Activated naive CD4-positive, alpha-beta T cell treated with anti-CD3 and anti-CD28 coated beads, Interleukin-2, amount 10 ng/mL, durations not matched to agents 7 days and 5 days (primary cell): ENCODE data around the gene TPCN2.

Source experiments
- CTCF ChIA-PET: fragments of 350-600 bp; sonication (Branson Sonifier 250); formaldehyde crosslinking; loops from one replicate; lab custom pipeline; 2021; ENCODE audit warnings: antibody characterized with exemption; lab: Charles Lee
- DNase-seq: peaks from one replicate; pipeline ENCODE4 v3.0.0-alpha.2; 2020
- H3K27ac Mint-ChIP-seq: one replicate; pipeline ENCODE4 v1.8.0; 2021; ENCODE audit warnings: mild to moderate bottlenecking, moderate library complexity, mixed read lengths
- H3K27me3 Mint-ChIP-seq: one replicate; pipeline ENCODE4 v1.8.0; 2021; ENCODE audit warnings: mild to moderate bottlenecking, mixed read lengths
- H3K36me3 Mint-ChIP-seq: one replicate; pipeline ENCODE4 v1.8.0; 2021; ENCODE audit warnings: mixed read lengths
- H3K4me1 Mint-ChIP-seq: one replicate; pipeline ENCODE4 v1.8.0; 2021; ENCODE audit warnings: mixed read lengths
- H3K4me3 Mint-ChIP-seq: one replicate; pipeline ENCODE4 v1.8.0; 2021; ENCODE audit warnings: mild to moderate bottlenecking, moderate library complexity, mixed read lengths
- H3K9me3 Mint-ChIP-seq: one replicate; pipeline ENCODE4 v1.8.0; 2021; ENCODE audit warnings: mixed read lengths

Gene TPCN2

GRCh38 chr11:69091638-69092165 lies 43.0 kb downstream of the TPCN2 start:
- no peaks in the 10 kb centered on the region for H3K9me3 Mint-ChIP-seq
- H3K4me1 Mint-ChIP-seq: no peaks in the 10 kb centered on the region
- CTCF ChIA-PET: interaction anchor here (0.7 kb wide), 1 partner anchor 141 kb away, joined by 4 read pairs; no protein-coding TSS in a partner anchor
- no peak overlapping the region for H3K4me3 Mint-ChIP-seq
- H3K36me3 Mint-ChIP-seq: peaks cover 17% of the 10 kb centered on the region
- no peak overlapping the region for H3K27ac Mint-ChIP-seq
- H3K27me3 Mint-ChIP-seq: no peaks in the 10 kb centered on the region
- DNase-seq: no peak

- Mint-ChIP-seq H3K27me3 (peaks cover 4% of the 10 kb centered on the region), H3K4me1 (no peaks in the 10 kb centered on the region)
Measured at GRCh38 chr11:69092263-69092662, 43.5 kb downstream of the TPCN2 start.

GRCh38 chr11:69093106-69093505 lies 44.4 kb downstream of the TPCN2 start:
- no peak for DNase-seq
- CTCF ChIA-PET: no interaction called here
- peaks cover 10% of the 10 kb centered on the region for H3K27me3 Mint-ChIP-seq
- H3K4me3 Mint-ChIP-seq: no peak overlapping the region
- H3K36me3 Mint-ChIP-seq: peaks cover 17% of the 10 kb centered on the region
- no peak overlapping the region for H3K27ac Mint-ChIP-seq
- no peaks in the 10 kb centered on the region for H3K9me3 Mint-ChIP-seq
- H3K4me1 Mint-ChIP-seq: no peaks in the 10 kb centered on the region

More at GRCh38 chr11:69092263-69092662, 43.5 kb downstream of the TPCN2 start:
- H3K4me3 Mint-ChIP-seq: no peak overlapping the region
- H3K36me3 Mint-ChIP-seq: peaks cover 17% of the 10 kb centered on the region
- no peak for DNase-seq
- no peaks in the 10 kb centered on the region for H3K9me3 Mint-ChIP-seq
- CTCF ChIA-PET: no interaction called here
- H3K27ac Mint-ChIP-seq: no peak overlapping the region

- Mint-ChIP-seq H3K4me1 (peaks cover 4% of the 10 kb centered on the region), H3K36me3 (peaks cover 13% of the 10 kb centered on the region), H3K9me3 (no peaks in the 10 kb centered on the region), H3K27ac (no peak overlapping the region), H3K27me3 (peaks cover 15% of the 10 kb centered on the region), H3K4me3 (no peak overlapping the region)
- CTCF ChIA-PET: no interaction called here
- DNase-seq: no peak
Measured at GRCh38 chr11:69094111-69094914, 45.6 kb downstream of the TPCN2 start.

- H3K4me1 Mint-ChIP-seq: peaks cover 7% of the 10 kb centered on the region
- DNase-seq: no peak
- H3K4me3 Mint-ChIP-seq: no peak overlapping the region
- no peak overlapping the region for H3K27ac Mint-ChIP-seq
- peaks cover 21% of the 10 kb centered on the region for H3K27me3 Mint-ChIP-seq
- H3K36me3 Mint-ChIP-seq: peaks cover 7% of the 10 kb centered on the region
- H3K9me3 Mint-ChIP-seq: no peaks in the 10 kb centered on the region
- CTCF ChIA-PET: no interaction called here
Measured at GRCh38 chr11:69094915-69095290, 46.2 kb downstream of the TPCN2 start.

- Mint-ChIP-seq H3K27ac (no peak overlapping the region), H3K4me3 (no peak overlapping the region), H3K27me3 (peaks cover 25% of the 10 kb centered on the region), H3K9me3 (no peaks in the 10 kb centered on the region), H3K36me3 (peaks cover 3% of the 10 kb centered on the region), H3K4me1 (peaks cover 7% of the 10 kb centered on the region)
- no peak for DNase-seq
- CTCF ChIA-PET: no interaction called here
Measured at GRCh38 chr11:69095300-69095699, 46.6 kb downstream of the TPCN2 start.

- Mint-ChIP-seq H3K27me3 (peaks cover 30% of the 10 kb centered on the region), H3K27ac (no peak overlapping the region), H3K36me3 (peaks cover under 1% of the 10 kb centered on the region), H3K4me1 (peaks cover 7% of the 10 kb centered on the region), H3K9me3 (no peaks in the 10 kb centered on the region), H3K4me3 (no peak overlapping the region)
- DNase-seq: no peak
- CTCF ChIA-PET: no interaction called here
Measured at GRCh38 chr11:69096473-69096872, 47.7 kb downstream of the TPCN2 start.

GRCh38 chr11:69097263-69097662 lies 48.5 kb downstream of the TPCN2 start:
- Mint-ChIP-seq H3K9me3 (no peaks in the 10 kb centered on the region), H3K4me3 (no peak overlapping the region), H3K27ac (no peak overlapping the region), H3K4me1 (peaks cover 7% of the 10 kb centered on the region), H3K36me3 (no peaks in the 10 kb centered on the region), H3K27me3 (peaks cover 35% of the 10 kb centered on the region)
- DNase-seq: no peak
- CTCF ChIA-PET: no interaction called here

- peaks cover 39% of the 10 kb centered on the region for H3K27me3 Mint-ChIP-seq
- no peaks in the 10 kb centered on the region for H3K36me3 Mint-ChIP-seq
- CTCF ChIA-PET: interaction anchor here (1.2 to 1.3 kb wide), 3 partner anchors 12 to 564 kb away, joined by 3 to 4 read pairs (median 3); no protein-coding TSS in a partner anchor
- DNase-seq: no peak
- no peak overlapping the region for H3K27ac Mint-ChIP-seq
- no peaks in the 10 kb centered on the region for H3K9me3 Mint-ChIP-seq
- peaks cover 7% of the 10 kb centered on the region for H3K4me1 Mint-ChIP-seq
- no peak overlapping the region for H3K4me3 Mint-ChIP-seq
Measured at GRCh38 chr11:69099180-69099579, 50.4 kb downstream of the TPCN2 start.

- Mint-ChIP-seq H3K9me3 (no peaks in the 10 kb centered on the region), H3K27me3 (peaks cover 39% of the 10 kb centered on the region), H3K4me3 (no peak overlapping the region), H3K4me1 (peaks cover 7% of the 10 kb centered on the region), H3K36me3 (no peaks in the 10 kb centered on the region), H3K27ac (no peak overlapping the region)
- no peak for DNase-seq
- CTCF ChIA-PET: interaction anchor here (1.0 to 1.3 kb wide), 3 partner anchors 458 to 562 kb away, joined by 3 to 9 read pairs (median 3); no protein-coding TSS in a partner anchor
Measured at GRCh38 chr11:69100454-69101114, 51.9 kb downstream of the TPCN2 start.

GRCh38 chr11:69101115-69101791 lies 52.5 kb downstream of the TPCN2 start:
- DNase-seq: peak; percentile 80
- H3K4me3 Mint-ChIP-seq: no peak overlapping the region
- no peaks in the 10 kb centered on the region for H3K9me3 Mint-ChIP-seq
- H3K4me1 Mint-ChIP-seq: peaks cover 7% of the 10 kb centered on the region
- H3K36me3 Mint-ChIP-seq: no peaks in the 10 kb centered on the region
- H3K27me3 Mint-ChIP-seq: peaks cover 39% of the 10 kb centered on the region
- CTCF ChIA-PET: interaction anchor here (1.0 to 1.2 kb wide), 3 partner anchors 191 to 543 kb away, joined by 3 to 9 read pairs (median 3); no protein-coding TSS in a partner anchor
- no peak overlapping the region for H3K27ac Mint-ChIP-seq

- H3K4me1 Mint-ChIP-seq: peaks cover 11% of the 10 kb centered on the region
Measured at GRCh38 chr11:69101792-69102695, 53.3 kb downstream of the TPCN2 start.

More at GRCh38 chr11:69101792-69102695, 53.3 kb downstream of the TPCN2 start:
- no peak overlapping the region for H3K27ac Mint-ChIP-seq
- H3K4me3 Mint-ChIP-seq: no peak overlapping the region
- H3K36me3 Mint-ChIP-seq: no peaks in the 10 kb centered on the region
- DNase-seq: no peak
- peaks cover 37% of the 10 kb centered on the region for H3K27me3 Mint-ChIP-seq
- CTCF ChIA-PET: interaction anchor here (1.0 to 1.2 kb wide), 3 partner anchors 191 to 542 kb away, joined by 3 to 9 read pairs (median 3); no protein-coding TSS in a partner anchor
- H3K9me3 Mint-ChIP-seq: no peaks in the 10 kb centered on the region
